HTERT RPE-1 (cell line): ENCODE data around the gene LMO2.

Experiments used
- in situ Hi-C: fragments of 300-500 bp; cut with MboI; formaldehyde crosslinking; loops from 4 replicates; pipeline ENCODE4 v1.14.3; 2020; ENCODE audit warnings: low sequenced_read_pairs

The LMO2 gene

GRCh38 chr11:33915526-33915925 is 23.6 kb upstream of the LMO2 start:
- in situ Hi-C loops = no loop called here

GRCh38 chr11:33913991-33914390 is 22.1 kb upstream of the LMO2 start:
- in situ Hi-C loops = no loop called here

- in situ Hi-C loops = no loop called here
These were observed 20.8 kb upstream of the LMO2 start for GRCh38 chr11:33912405-33913361.

- in situ Hi-C loops = no loop called here
These were observed 19.1 kb upstream of the LMO2 start for GRCh38 chr11:33910958-33911339.

- in situ Hi-C loops = no loop called here
These were observed 18.6 kb upstream of the LMO2 start for GRCh38 chr11:33910296-33910957.

- in situ Hi-C loops = no loop called here
These were observed 17.7 kb upstream of the LMO2 start for GRCh38 chr11:33909552-33909951.

GRCh38 chr11:33909150-33909549 is 17.3 kb upstream of the LMO2 start:
- in situ Hi-C loops = no loop called here

- in situ Hi-C loops = no loop called here
These were observed 15.5 kb upstream of the LMO2 start for GRCh38 chr11:33907421-33907820.

GRCh38 chr11:33906484-33907186 is 14.8 kb upstream of the LMO2 start:
- in situ Hi-C loops = no loop called here

- in situ Hi-C loops = no loop called here
These were observed 12.2 kb upstream of the LMO2 start for GRCh38 chr11:33904102-33904501.

- in situ Hi-C loops = no loop called here
These were observed 8.4 kb upstream of the LMO2 start for GRCh38 chr11:33900159-33900840.

GRCh38 chr11:33899400-33900037 is 7.6 kb upstream of the LMO2 start:
- in situ Hi-C loops = no loop called here

- in situ Hi-C loops = no loop called here
These were observed 7.1 kb upstream of the LMO2 start for GRCh38 chr11:33898957-33899356.

- in situ Hi-C loops = no loop called here
These were observed 6.0 kb upstream of the LMO2 start for GRCh38 chr11:33897761-33898375.

GRCh38 chr11:33896911-33897310 is 5.0 kb upstream of the LMO2 start:
- in situ Hi-C loops = no loop called here

GRCh38 chr11:33895752-33896137 is 3.9 kb upstream of the LMO2 start:
- in situ Hi-C loops = no loop called here

GRCh38 chr11:33894398-33894746 is 2.5 kb upstream of the LMO2 start:
- in situ Hi-C loops = no loop called here

- in situ Hi-C loops = no loop called here
These were observed 2.0 kb upstream of the LMO2 start for GRCh38 chr11:33893711-33894397.

GRCh38 chr11:33892906-33893594 is 1.2 kb upstream of the LMO2 start:
- in situ Hi-C loops = no loop called here
